ENCODE data around the gene PSIP1.

PSIP1 gene

GRCh38 chr9:15522130-15522755, 11.5 kb upstream of the PSIP1 start:
- no peak for DNase-seq (ENCODE audit: low read depth)
- no peak overlapping the region for H3K4me3 ChIP-seq (ENCODE audit: low read depth, low read length)
- TF ChIP-seq POLR2A (IDR thresholded peaks at IDR 0.05; ENCODE audit: extremely low read depth, insufficient read length), result no peak
- TF ChIP-seq CTCF (IDR thresholded peaks at IDR 0.05; ENCODE audit: low read depth, low read length), result no peak
- TF ChIP-seq MAX (IDR thresholded peaks at IDR 0.05; ENCODE audit: low read depth, low read length), result no peak
- no peak for TF ChIP-seq MYC (IDR thresholded peaks at IDR 0.05; ENCODE audit: low read depth, low read length)

- no peak overlapping the region for H3K4me3 ChIP-seq (ENCODE audit: low read depth, low read length)
- no peak for DNase-seq (ENCODE audit: low read depth)
- TF ChIP-seq CTCF (IDR thresholded peaks at IDR 0.05; ENCODE audit: low read depth, low read length) (no peak), MAX (IDR thresholded peaks at IDR 0.05; ENCODE audit: low read depth, low read length) (no peak), POLR2A (IDR thresholded peaks at IDR 0.05; ENCODE audit: extremely low read depth, insufficient read length) (no peak), MYC (IDR thresholded peaks at IDR 0.05; ENCODE audit: low read depth, low read length) (no peak)
These were observed 10.5 kb upstream of the PSIP1 start for GRCh38 chr9:15521254-15521653.

GRCh38 chr9:15519831-15520230, 9.1 kb upstream of the PSIP1 start:
- no peak for DNase-seq (ENCODE audit: low read depth)
- no peak overlapping the region for H3K4me3 ChIP-seq (ENCODE audit: low read depth, low read length)
- TF ChIP-seq MAX (IDR thresholded peaks at IDR 0.05; ENCODE audit: low read depth, low read length) (no peak), MYC (IDR thresholded peaks at IDR 0.05; ENCODE audit: low read depth, low read length) (no peak), POLR2A (IDR thresholded peaks at IDR 0.05; ENCODE audit: extremely low read depth, insufficient read length) (no peak), CTCF (IDR thresholded peaks at IDR 0.05; ENCODE audit: low read depth, low read length) (no peak)

GRCh38 chr9:15513335-15513734, 2.6 kb upstream of the PSIP1 start:
- peak; percentile 63 for DNase-seq (ENCODE audit: low read depth)
- TF ChIP-seq CTCF (IDR thresholded peaks at IDR 0.05; ENCODE audit: low read depth, low read length) (peak; percentile 54), MAX (IDR thresholded peaks at IDR 0.05; ENCODE audit: low read depth, low read length) (no peak)
- no peak overlapping the region for H3K4me3 ChIP-seq (ENCODE audit: low read depth, low read length)

- no peak overlapping the region for H3K4me3 ChIP-seq (ENCODE audit: low read depth, low read length)
- TF ChIP-seq CTCF (IDR thresholded peaks at IDR 0.05; ENCODE audit: low read depth, low read length), result no peak
- no peak for TF ChIP-seq POLR2A (IDR thresholded peaks at IDR 0.05; ENCODE audit: extremely low read depth, insufficient read length)
- TF ChIP-seq MYC (IDR thresholded peaks at IDR 0.05; ENCODE audit: low read depth, low read length), result no peak
- TF ChIP-seq MAX (IDR thresholded peaks at IDR 0.05; ENCODE audit: low read depth, low read length), result no peak
- no peak for DNase-seq (ENCODE audit: low read depth)
These were observed 2.1 kb upstream of the PSIP1 start for GRCh38 chr9:15512889-15513288.
